GM20000 (cell line): ENCODE data around the gene BAK1.

Source experiments
- DNase-seq: peaks from one replicate; pipeline ENCODE4 v3.0.0; 2012; ENCODE audit warnings: low spot score
- CTCF ChIP-seq: IDR thresholded peaks from 2 replicates; pipeline ENCODE4 v1.5.1; 2012; ENCODE audit warnings: mild to moderate bottlenecking, control low read depth; ENCODE audit errors: extremely low read depth, missing control alignments

BAK1 gene

DNA sequence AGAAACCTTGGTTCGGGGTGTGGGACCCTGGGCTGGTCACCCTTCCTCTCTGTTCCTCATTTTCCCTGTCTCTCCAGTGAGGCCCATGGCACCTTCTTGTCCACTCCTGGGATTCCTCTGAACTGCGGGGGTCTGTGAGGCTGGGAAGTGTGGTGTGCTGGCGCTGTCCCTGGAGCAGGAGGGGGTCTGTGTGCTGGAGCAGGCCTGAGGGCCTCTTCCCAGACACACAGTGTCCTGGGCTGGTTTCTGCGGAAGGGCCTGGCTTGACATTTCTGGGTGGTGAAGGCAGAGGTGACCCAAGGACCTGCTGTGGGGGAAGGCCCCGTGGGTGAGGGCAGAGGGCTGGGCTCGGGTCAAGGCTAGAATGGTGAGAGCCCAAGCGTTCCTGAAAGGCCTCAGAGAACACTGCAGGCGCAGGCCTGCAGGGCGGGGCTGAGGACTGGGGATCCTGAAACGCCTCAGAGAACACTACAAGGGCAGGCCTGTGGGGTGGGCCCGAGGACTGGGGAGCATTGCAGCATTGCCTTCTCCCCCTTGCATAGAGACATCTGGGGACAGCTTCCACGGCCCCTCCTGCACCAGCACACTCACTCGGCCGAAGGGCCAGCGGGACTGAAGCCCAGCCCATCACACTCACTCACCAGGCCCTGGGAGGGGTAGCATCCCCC lies 10.6 kb upstream of the BAK1 start:
- DNase-seq: no peak

GRCh38 chr6:33589731-33590530 lies 9.9 kb upstream of the BAK1 start:
- TF ChIP-seq CTCF: peak; percentile 94
- DNase-seq: peak; percentile 72

More for the DNA sequence above, 10.6 kb upstream of the BAK1 start:
- no peak for TF ChIP-seq CTCF

GRCh38 chr6:33589392-33589730 lies 9.3 kb upstream of the BAK1 start:
- TF ChIP-seq CTCF: no peak
- no peak for DNase-seq

GRCh38 chr6:33588894-33589293 lies 8.8 kb upstream of the BAK1 start:
- DNase-seq: no peak
- no peak for TF ChIP-seq CTCF

GRCh38 chr6:33587529-33587928 lies 7.5 kb upstream of the BAK1 start:
- no peak for TF ChIP-seq CTCF
- DNase-seq: no peak

DNA sequence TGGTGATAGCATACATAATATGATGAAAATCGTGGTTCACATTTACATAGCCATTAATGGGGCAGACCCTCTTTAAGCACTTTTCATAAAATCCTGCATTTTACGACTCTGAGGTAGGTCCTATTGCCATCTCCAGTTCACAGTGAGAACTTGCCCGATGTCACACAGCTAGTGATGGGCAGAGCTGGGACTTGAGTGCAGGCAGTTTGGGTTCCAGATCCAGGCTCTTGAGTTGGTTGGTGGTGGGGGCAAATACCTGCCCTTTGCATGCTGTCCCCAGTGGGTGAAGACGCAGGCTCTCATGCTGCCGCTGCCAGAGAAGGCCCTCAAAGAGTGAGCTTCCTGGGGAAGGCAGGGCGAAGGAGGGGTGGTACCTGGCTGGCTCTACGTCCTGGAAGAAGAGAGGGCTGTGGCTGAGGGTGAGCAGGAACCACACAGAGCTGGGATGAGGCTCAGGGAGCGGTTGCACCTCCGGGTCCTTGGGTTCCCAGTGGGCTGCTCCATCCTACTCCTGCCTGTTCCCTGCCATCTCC lies 6.1 kb upstream of the BAK1 start:
- TF ChIP-seq CTCF: no peak
- DNase-seq: no peak

- peak; percentile 98 for TF ChIP-seq CTCF
- DNase-seq: peak; percentile 84
Measured at GRCh38 chr6:33585403-33586107, 5.5 kb upstream of the BAK1 start.
